Gastroesophageal sphincter (tissue), 4 donors: ENCODE data around the gene NCOA5. TPM values are rescaled to one million over a fixed set of nuclear protein-coding genes. Genes with fewer than 3 reads are reported as not detected.

Experiments
- ATAC-seq: fragments of 150-250 bp; one replicate; pipeline ENCODE4 v1.9.1; 2016; ENCODE audit warnings: mild to moderate bottlenecking, moderate library complexity
- H3K27ac ChIP-seq, 4 donors: fragments of 200-600 bp; sonication (generic) in 3 of 4; 1 replicate in 3 of 4; 2 replicates in 1 of 4; pipeline ENCODE4 v1.5.1; 2016 to 2019
- H3K27me3 ChIP-seq: fragments of 200-600 bp; sonication (generic); one replicate; pipeline ENCODE4 v1.5.1; 2019
- H3K36me3 ChIP-seq, 2 donors: fragments of 200-600 bp; sonication (generic); one replicate each; pipeline ENCODE4 v1.5.1; 2019; ENCODE audit warnings: control low read depth in 1 of 2
- H3K4me1 ChIP-seq, 3 donors: fragments of 200-600 bp; sonication (generic); 1 replicate in 2 of 3; 2 replicates in 1 of 3; pipeline ENCODE4 v1.5.1; 2016 to 2019; ENCODE audit warnings: control low read depth in 2 of 3
- H3K4me3 ChIP-seq, 2 donors: fragments of 200-600 bp; sonication (generic); one replicate each; pipeline ENCODE4 v1.5.1; 2019; ENCODE audit warnings: mild to moderate bottlenecking in 1 of 2, moderate library complexity in 1 of 2
- H3K9me3 ChIP-seq, 3 donors: fragments of 200-600 bp; sonication (generic); one replicate each; pipeline ENCODE4 v1.5.1; 2017 to 2019; ENCODE audit warnings: control low read depth in 2 of 3
- CTCF ChIP-seq, 4 experiments: fragments of 200-600 bp in 2 of 4; fragments of 450-650 bp in 2 of 4; sonication (generic) in 1 of 4; IDR thresholded peaks; one replicate each; pipeline ENCODE4 v1.5.1; 2017 to 2019; ENCODE audit warnings: antibody characterized with exemption in 4 of 4, mild to moderate bottlenecking in 2 of 4, moderate library complexity in 2 of 4
- EP300 ChIP-seq: sonication (generic); formaldehyde crosslinking; IDR thresholded peaks from one replicate; pipeline ENCODE4 v1.6.1; 2017; ENCODE audit warnings: antibody characterized with exemption, mild to moderate bottlenecking
- POLR2A ChIP-seq, 2 donors: fragments of 450-650 bp; IDR thresholded peaks; one replicate each; pipeline ENCODE4 v1.6.1; 2017; ENCODE audit warnings: antibody characterized with exemption in 2 of 2, mild to moderate bottlenecking in 2 of 2, moderate library complexity in 1 of 2
- POLR2AphosphoS5 ChIP-seq: sonication (generic); formaldehyde crosslinking; IDR thresholded peaks from one replicate; pipeline ENCODE4 v1.6.1; 2017; ENCODE audit warnings: antibody characterized with exemption
- WGBS, 2 donors: methylation state at CpG; one replicate each; pipeline ENCODE4 v1.1.5; 2018; ENCODE audit warnings: low coverage in 1 of 2; 5-methylcytosine and 5-hydroxymethylcytosine counted together
- total RNA-seq, 4 donors: library from RNA; depleted of rRNA; stranded (reverse); fragments of >200 nt; gene quantifications; one replicate each; pipeline ENCODE4 v1.1.0, GENCODE V29; 2016

The NCOA5 gene
- total RNA-seq, 4 donors from 2014 or later, result 26.3 to 39.8 (median 30.8) TPM

GRCh38 chr20:46071573-46071972 lies 18.2 kb downstream of the NCOA5 start:
- no peak for ATAC-seq
- H3K27ac ChIP-seq, result no peak overlapping the region
- no peaks in the 10 kb centered on the region for H3K9me3 ChIP-seq
- TF ChIP-seq CTCF (IDR thresholded peaks at IDR 0.05) (no peak), EP300 (no peak), POLR2A (IDR thresholded peaks at IDR 0.05) (no peak), POLR2AphosphoS5 (no peak)
- H3K27me3 ChIP-seq, result no peaks in the 10 kb centered on the region
- H3K4me1 ChIP-seq, result no peaks in the 10 kb centered on the region
- H3K4me3 ChIP-seq, result no peak overlapping the region
- H3K36me3 ChIP-seq, result peaks cover 5 to 61% of the 10 kb centered on the region in 2 donors
- WGBS, 2 donors, result 87 to 91% methylated on average over 3 of the region's 3 CpGs

GRCh38 chr20:46070215-46070900 lies 19.4 kb downstream of the NCOA5 start:
- H3K4me1 ChIP-seq, result no peaks in the 10 kb centered on the region
- no peak for TF ChIP-seq POLR2AphosphoS5
- no peak for TF ChIP-seq CTCF (IDR thresholded peaks at IDR 0.05)
- TF ChIP-seq POLR2A (IDR thresholded peaks at IDR 0.05), result no peak
- no peak for TF ChIP-seq EP300
- WGBS, 2 donors, result 92 to 97% methylated on average over 4 to 20 of the region's 20 CpGs
- peaks cover 5 to 68% of the 10 kb centered on the region in 2 donors for H3K36me3 ChIP-seq
- H3K4me3 ChIP-seq, result no peak overlapping the region
- H3K27ac ChIP-seq, result no peak overlapping the region
- no peaks in the 10 kb centered on the region for H3K27me3 ChIP-seq
- ATAC-seq, result no peak
- no peaks in the 10 kb centered on the region for H3K9me3 ChIP-seq

GRCh38 chr20:46065691-46066090 lies 24.1 kb downstream of the NCOA5 start:
- ATAC-seq, result no peak
- H3K4me3 ChIP-seq, result no peak overlapping the region
- H3K27me3 ChIP-seq, result no peaks in the 10 kb centered on the region
- no peak overlapping the region for H3K27ac ChIP-seq
- no peaks in the 10 kb centered on the region for H3K9me3 ChIP-seq
- no peak for TF ChIP-seq POLR2AphosphoS5
- TF ChIP-seq CTCF (IDR thresholded peaks at IDR 0.05), result no peak
- TF ChIP-seq EP300, result no peak
- no peak for TF ChIP-seq POLR2A (IDR thresholded peaks at IDR 0.05)
- peaks cover 16 to 99% of the 10 kb centered on the region in 2 donors for H3K36me3 ChIP-seq
- 89 to 100% methylated on average over 3 of the region's 3 CpGs for WGBS, 2 donors
- peaks cover 0 to 11% (median 3%) of the 10 kb centered on the region in 3 donors for H3K4me1 ChIP-seq

GRCh38 chr20:46065006-46065405 lies 24.8 kb downstream of the NCOA5 start:
- H3K4me1 ChIP-seq, result peaks cover 0 to 18% (median 3%) of the 10 kb centered on the region in 3 donors
- WGBS, 2 donors, result 78 to 93% methylated on average over 5 to 9 of the region's 9 CpGs
- H3K27me3 ChIP-seq, result no peaks in the 10 kb centered on the region
- peaks cover 16 to 100% of the 10 kb centered on the region in 2 donors for H3K36me3 ChIP-seq
- no peak overlapping the region for H3K27ac ChIP-seq
- TF ChIP-seq CTCF (IDR thresholded peaks at IDR 0.05), result no peak
- no peak for TF ChIP-seq POLR2A (IDR thresholded peaks at IDR 0.05)
- no peak for TF ChIP-seq POLR2AphosphoS5
- TF ChIP-seq EP300, result no peak
- H3K9me3 ChIP-seq, result no peaks in the 10 kb centered on the region
- no peak overlapping the region for H3K4me3 ChIP-seq
- ATAC-seq, result no peak

GRCh38 chr20:46063652-46064054 lies 26.1 kb downstream of the NCOA5 start:
- no peak overlapping the region for H3K27ac ChIP-seq
- H3K4me1 ChIP-seq, result peaks cover 0 to 24% (median 5%) of the 10 kb centered on the region in 3 donors
- no peak for ATAC-seq
- H3K27me3 ChIP-seq, result peaks cover 8% of the 10 kb centered on the region
- no peaks in the 10 kb centered on the region for H3K9me3 ChIP-seq
- H3K36me3 ChIP-seq, result peaks cover 16 to 95% of the 10 kb centered on the region in 2 donors
- TF ChIP-seq EP300 (no peak), POLR2AphosphoS5 (no peak), POLR2A (IDR thresholded peaks at IDR 0.05) (no peak), CTCF (IDR thresholded peaks at IDR 0.05) (no peak)
- H3K4me3 ChIP-seq, result no peak overlapping the region
- 77 to 83% methylated on average over 2 to 3 of the region's 3 CpGs for WGBS, 2 donors
